HG03280 (cell line): Measurements from ENCODE around the gene CASQ1.
A peak's percentile ranks its signal among the peaks of the same experiment; 100 is the strongest.

Experiments
- ATAC-seq: cut with Tn5 transposase; IDR thresholded peaks from one replicate; pipeline ENCODE4 v1.9.1; 2021; ENCODE audit warnings: mild to moderate bottlenecking, moderate library complexity; ENCODE audit not compliant: unreplicated experiment

CASQ1 gene

GRCh38 chr1:160189649-160190625 is at the start of gene CASQ1:
Gene CASQ1 (plus strand): TSS chr1:160190575. CDS start chr1:160190752, 177 bp downstream.
- no peak for ATAC-seq

- no peak for ATAC-seq
Observed at GRCh38 chr1:160143695-160144094, 46.7 kb upstream of the CASQ1 start.

- no peak for ATAC-seq
Observed at GRCh38 chr1:160144921-160145320, 45.5 kb upstream of the CASQ1 start.

GRCh38 chr1:160146107-160146506 is 44.3 kb upstream of the CASQ1 start:
- no peak for ATAC-seq

- ATAC-seq, result no peak
Observed at GRCh38 chr1:160148121-160148520, 42.3 kb upstream of the CASQ1 start.

- ATAC-seq, result no peak
Observed at GRCh38 chr1:160149233-160149632, 41.1 kb upstream of the CASQ1 start.

GRCh38 chr1:160149716-160150115 is 40.7 kb upstream of the CASQ1 start:
- no peak for ATAC-seq

GRCh38 chr1:160151303-160151702 is 39.1 kb upstream of the CASQ1 start, which contains the start of gene ATP1A4:
Gene ATP1A4 (plus strand): TSS chr1:160151603. CDS start chr1:160152041, 438 bp downstream.
- no peak for ATAC-seq

- no peak for ATAC-seq
Observed at GRCh38 chr1:160154790-160155189, 35.6 kb upstream of the CASQ1 start.

- ATAC-seq, result no peak
Observed at GRCh38 chr1:160156361-160156760, 34.0 kb upstream of the CASQ1 start.

- ATAC-seq, result no peak
Observed at GRCh38 chr1:160157174-160157573, 33.2 kb upstream of the CASQ1 start.

GRCh38 chr1:160158031-160158430 is 32.3 kb upstream of the CASQ1 start:
- ATAC-seq, result no peak

- ATAC-seq, result no peak
Observed at GRCh38 chr1:160158534-160158933, 31.8 kb upstream of the CASQ1 start.

- ATAC-seq, result no peak
Observed at GRCh38 chr1:160159846-160160245, 30.5 kb upstream of the CASQ1 start.

- peak; percentile 56 for ATAC-seq
Observed at GRCh38 chr1:160161965-160162705, 28.2 kb upstream of the CASQ1 start.

- no peak for ATAC-seq
Observed at GRCh38 chr1:160162931-160163330, 27.4 kb upstream of the CASQ1 start.

GRCh38 chr1:160163615-160164014 is 26.8 kb upstream of the CASQ1 start:
- no peak for ATAC-seq

GRCh38 chr1:160164121-160164520 is 26.3 kb upstream of the CASQ1 start:
- no peak for ATAC-seq

GRCh38 chr1:160166166-160166868 is 24.1 kb upstream of the CASQ1 start:
- ATAC-seq, result no peak

GRCh38 chr1:160167056-160167455 is 23.3 kb upstream of the CASQ1 start:
- no peak for ATAC-seq

GRCh38 chr1:160167580-160167979 is 22.8 kb upstream of the CASQ1 start:
- no peak for ATAC-seq
